HepG2 (cell line): Measurements from ENCODE around the gene MINDY1. TPM values are rescaled to one million over a fixed set of nuclear protein-coding genes. Genes with fewer than 3 reads are reported as not detected.

Experiments used
- HIC2 ChIP-seq: sonication (generic); formaldehyde crosslinking; IDR thresholded peaks from 2 replicates; pipeline ENCODE4 v1.9.0; 2022; ENCODE audit warnings: low read depth, missing genetic modification reagents
- MAZ ChIP-seq, 2 experiments: sonication (generic) in 1 of 2; formaldehyde crosslinking in 1 of 2; IDR thresholded peaks; 2 replicates each; pipeline versions ENCODE4 v1.5.0 to v1.6.1; 2012 to 2020; ENCODE audit warnings: low read depth in 2 of 2, mild to moderate bottlenecking in 2 of 2, borderline replicate concordance in 1 of 2, improper control_type of control experiment in 1 of 2, low read length in 1 of 2, missing genetic modification reagents in 1 of 2, moderate library complexity in 1 of 2
- MTA1 ChIP-seq: sonication (generic); formaldehyde crosslinking; IDR thresholded peaks from 2 replicates; pipeline ENCODE4 v1.4.0; 2020; ENCODE audit warnings: missing genetic modification reagents, mild to moderate bottlenecking, borderline replicate concordance
- NCOA1 ChIP-seq: sonication (generic); formaldehyde crosslinking; IDR thresholded peaks from 2 replicates; pipeline ENCODE4 v1.9.0; 2021; ENCODE audit warnings: missing genetic modification reagents
- SAP130 ChIP-seq: IDR thresholded peaks from 2 replicates; pipeline ENCODE4 v1.6.1; 2016; ENCODE audit warnings: low read depth
- SRSF1 ChIP-seq: fragments of 200-400 bp; formaldehyde crosslinking; optimal IDR thresholded peaks from 2 replicates; pipeline ENCODE3; 2017; ENCODE audit warnings: mild to moderate bottlenecking, low read depth, low read length, moderate library complexity
- ZBTB40 ChIP-seq, 2 experiments: fragments of 450-650 bp in 1 of 2; sonication (generic) in 1 of 2; formaldehyde crosslinking in 1 of 2; IDR thresholded peaks; 2 replicates each; pipeline versions ENCODE4 v1.6.1 to v1.8.0; 2016 to 2022; ENCODE audit warnings: antibody characterized with exemption in 1 of 2, mild to moderate bottlenecking in 1 of 2, missing genetic modification reagents in 1 of 2
- ZFP82 ChIP-seq: sonication (generic); formaldehyde crosslinking; IDR thresholded peaks from 2 replicates; pipeline ENCODE4 v1.5.1; 2020; ENCODE audit warnings: mild to moderate bottlenecking, missing genetic modification reagents, borderline replicate concordance
- ZNF331 ChIP-seq: sonication (generic); formaldehyde crosslinking; IDR thresholded peaks from 2 replicates; pipeline ENCODE4 v1.4.0; 2020; ENCODE audit warnings: missing genetic modification reagents
- ZNF337 ChIP-seq: sonication (generic); formaldehyde crosslinking; IDR thresholded peaks from 2 replicates; pipeline ENCODE4 v1.5.1; 2020; ENCODE audit warnings: missing genetic modification reagents, low read depth, mild to moderate bottlenecking, borderline replicate concordance
- ZNF574 ChIP-seq: sonication (generic); formaldehyde crosslinking; IDR thresholded peaks from 2 replicates; pipeline ENCODE4 v1.4.0; 2020; ENCODE audit warnings: missing genetic modification reagents
- ZNF75D ChIP-seq: sonication (generic); formaldehyde crosslinking; IDR thresholded peaks from 2 replicates; pipeline ENCODE4 v1.8.1; 2023; ENCODE audit warnings: missing genetic modification reagents, mild to moderate bottlenecking, borderline replicate concordance
- ZNF891 ChIP-seq: sonication (generic); formaldehyde crosslinking; IDR thresholded peaks from 2 replicates; pipeline ENCODE4 v1.5.0; 2020; ENCODE audit warnings: mild to moderate bottlenecking, missing genetic modification reagents
- polyA plus RNA-seq, 8 experiments: library from polyadenylated mRNA; depleted of rRNA in 3 of 8; stranded (reverse) in 7 of 8; unstranded in 1 of 8; fragments of >200 nt; fragmentation: Illumina TruSeq in 4 of 8; extraction: Trizol in 4 of 8; gene quantifications; 2 replicates each; pipeline versions ENCODE4 v1.2.1 to v1.2.3, GENCODE V29; 2011 to 2016; ENCODE audit warnings: low read depth in 4 of 8, missing spikeins in 1 of 8, mixed read lengths in 1 of 8; ENCODE audit not compliant: insufficient read depth in 1 of 8
- total RNA-seq, 5 experiments: library from RNA; depleted of rRNA; stranded (reverse); fragments of >200 nt; fragmentation: Illumina TruSeq; extraction: Trizol; gene quantifications; 2 replicates each; pipeline ENCODE4 v1.2.3, GENCODE V29; 2016; ENCODE audit warnings: low read depth in 1 of 5

Gene MINDY1
- total and polyA plus RNA-seq, 2 of the 13 experiments (the other 11 are each of a cell fraction or from before 2014, with no cell fraction given): 11.1 to 15.0 TPM

GRCh38 chr1:150974580-150975478 is 31.9 kb downstream of the MINDY1 start, which contains the start of gene CERS2 (continued):
- no peak for TF ChIP-seq ZNF337 (CRISPR knock-in tag)
- TF ChIP-seq ZNF891 (CRISPR knock-in tag): no peak
- 0 out of 2 replicates have a peak, but pooled peaks have one; percentile 53 for TF ChIP-seq MTA1
- no peak for TF ChIP-seq ZFP82 (CRISPR knock-in tag)
- TF ChIP-seq ZBTB40 (IDR thresholded peaks at IDR 0.05): no peak
- no peak for TF ChIP-seq ZBTB40 (CRISPR knock-in tag; IDR thresholded peaks at IDR 0.05)
- TF ChIP-seq NCOA1: no peak
- TF ChIP-seq ZNF75D (CRISPR knock-in tag): no peak
- TF ChIP-seq MAZ (IDR thresholded peaks at IDR 0.05; ENCODE audit: borderline replicate concordance, low read depth, low read length): peak; percentile 40; the same call in 1 of the 2 replicates
- peak; percentile 41; the same call in 1 of the 2 replicates for TF ChIP-seq MAZ (CRISPR knock-in tag; IDR thresholded peaks at IDR 0.05; ENCODE audit: low read depth)
- 0 out of 2 replicates have a peak, but pooled peaks have one; percentile 29 for TF ChIP-seq ZNF331 (CRISPR knock-in tag)
- 0 out of 2 replicates have a peak, but pooled peaks have one; percentile 30 for TF ChIP-seq HIC2
- peak; percentile 61 for TF ChIP-seq ZNF574 (CRISPR knock-in tag)
- TF ChIP-seq SRSF1: no peak
- peak; percentile 71 for TF ChIP-seq SAP130 (CRISPR knock-in tag)
